HG03139 (cell line): ENCODE results near the gene MUC2.

Experiments
- ATAC-seq: cut with Tn5 transposase; IDR thresholded peaks from one replicate; pipeline ENCODE4 v1.9.1; 2021; ENCODE audit not compliant: unreplicated experiment

The MUC2 gene

DNA sequence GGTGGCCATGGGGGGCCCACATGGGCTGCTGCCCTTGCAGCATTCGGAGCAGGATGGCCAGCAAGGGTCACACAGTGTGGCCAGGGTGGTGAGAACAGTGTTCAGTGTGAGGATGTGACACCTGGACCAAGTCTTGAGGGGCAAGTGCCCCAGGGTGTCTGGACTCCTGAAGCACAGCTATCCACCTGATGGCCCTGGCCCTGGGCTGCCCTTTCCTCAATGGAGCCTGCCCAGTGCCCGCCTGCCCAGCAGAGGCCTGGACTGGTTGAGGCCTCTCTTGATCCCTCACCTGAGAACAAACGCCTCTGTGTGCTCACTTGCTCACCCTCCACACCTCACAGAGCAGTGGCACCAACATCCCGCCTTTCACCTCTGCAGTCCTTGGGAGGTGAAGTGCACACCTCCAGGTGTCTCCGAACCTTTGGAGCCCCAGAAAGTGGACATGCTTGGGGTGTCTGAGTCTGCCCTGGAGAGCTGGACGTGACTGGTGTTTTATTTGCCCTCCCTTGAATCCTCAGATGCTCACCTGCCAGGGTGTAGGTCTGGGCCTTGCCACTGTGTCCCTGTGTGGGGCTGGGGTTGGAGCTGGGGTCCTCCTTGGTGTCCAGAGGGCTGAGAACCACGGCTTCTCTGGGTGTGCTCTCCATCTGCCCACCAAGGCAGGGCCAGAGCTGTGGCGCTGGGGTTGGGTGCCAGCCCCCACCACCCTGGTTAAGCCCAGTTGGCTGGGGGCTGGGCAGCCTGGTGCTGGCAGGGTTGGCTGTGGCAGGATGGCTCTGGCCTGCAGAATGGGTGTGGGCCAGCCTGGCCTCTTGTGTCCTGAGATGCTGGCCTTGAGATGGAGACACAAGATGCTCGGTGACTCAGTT is 3.8 kb upstream of the MUC2 start:
- no peak for ATAC-seq

DNA sequence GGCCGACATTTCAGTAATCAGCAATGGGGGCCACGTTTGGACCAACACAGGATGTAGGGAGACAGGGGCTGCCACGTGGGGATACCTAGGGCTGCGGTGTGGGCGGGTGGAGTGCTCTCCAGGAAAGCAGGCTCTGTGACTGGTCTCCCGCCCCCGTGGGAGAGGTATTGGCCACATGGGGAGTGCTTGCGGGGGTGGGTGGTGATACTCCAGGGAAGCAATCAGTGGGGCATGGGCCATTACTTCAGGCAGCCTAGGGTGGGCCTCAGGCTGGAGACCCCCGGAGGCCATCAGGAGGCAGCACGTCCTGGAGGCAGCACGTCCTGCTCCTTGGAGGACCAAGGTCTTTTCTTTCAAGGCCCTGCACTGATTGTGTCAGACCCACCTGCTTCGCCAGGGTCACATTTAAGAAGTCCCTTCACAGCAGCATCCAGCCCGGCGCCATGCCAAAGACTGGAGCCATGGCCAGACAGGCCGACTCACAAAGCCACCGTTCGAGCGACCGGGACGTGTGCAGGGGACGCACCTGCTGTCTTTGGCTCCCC is 3.0 kb upstream of the MUC2 start:
- ATAC-seq: no peak

GRCh38 chr11:1072116-1072820 is 2.4 kb upstream of the MUC2 start:
- no peak for ATAC-seq

DNA sequence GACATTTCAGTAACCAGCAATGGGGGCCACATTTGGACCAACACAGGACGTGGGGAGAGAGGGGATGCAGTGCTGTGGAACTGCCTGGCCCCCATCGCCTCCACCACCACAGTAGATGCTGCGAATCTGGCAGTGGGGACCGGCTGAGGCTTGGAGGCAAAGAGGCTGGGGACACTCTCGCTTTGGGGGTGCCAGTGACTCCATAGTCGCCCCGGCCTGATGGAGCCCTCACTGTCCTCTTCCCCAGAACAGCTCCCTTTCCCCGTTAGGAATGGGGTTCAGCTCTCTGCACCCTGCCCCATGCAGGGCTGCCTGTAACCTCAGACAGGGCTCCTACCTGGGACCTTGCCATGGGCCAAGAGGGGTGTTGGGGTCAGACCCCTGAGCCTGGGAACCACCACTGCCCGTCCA is 1.8 kb upstream of the MUC2 start:
- ATAC-seq: no peak

DNA sequence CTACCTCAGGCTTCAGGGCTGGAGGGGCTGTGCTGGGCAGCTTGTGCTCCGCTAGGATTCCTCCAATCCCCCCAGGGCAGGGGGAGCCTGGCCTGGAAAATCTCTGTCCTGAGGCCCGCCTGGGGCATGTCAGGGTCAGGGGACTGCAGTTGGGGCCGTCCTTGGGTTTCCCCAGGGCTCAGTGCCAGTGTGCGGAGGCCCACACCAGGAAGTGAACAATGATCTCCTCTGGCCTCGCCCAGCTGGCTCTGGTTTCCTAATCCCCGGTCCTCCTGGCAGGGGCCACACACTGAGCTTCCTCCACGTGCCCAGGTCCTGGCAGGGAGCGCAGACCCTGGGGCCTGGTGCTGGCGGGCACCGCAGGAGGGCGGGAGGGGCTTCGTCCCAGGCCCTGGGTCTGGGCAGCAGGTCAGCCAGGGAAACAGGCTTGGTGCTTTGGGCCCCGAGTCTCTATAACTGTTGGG is 1.4 kb upstream of the MUC2 start:
- ATAC-seq: no peak

- ATAC-seq: no peak
Measured at GRCh38 chr11:1073851-1074243, 827 bp upstream of the MUC2 start.

DNA sequence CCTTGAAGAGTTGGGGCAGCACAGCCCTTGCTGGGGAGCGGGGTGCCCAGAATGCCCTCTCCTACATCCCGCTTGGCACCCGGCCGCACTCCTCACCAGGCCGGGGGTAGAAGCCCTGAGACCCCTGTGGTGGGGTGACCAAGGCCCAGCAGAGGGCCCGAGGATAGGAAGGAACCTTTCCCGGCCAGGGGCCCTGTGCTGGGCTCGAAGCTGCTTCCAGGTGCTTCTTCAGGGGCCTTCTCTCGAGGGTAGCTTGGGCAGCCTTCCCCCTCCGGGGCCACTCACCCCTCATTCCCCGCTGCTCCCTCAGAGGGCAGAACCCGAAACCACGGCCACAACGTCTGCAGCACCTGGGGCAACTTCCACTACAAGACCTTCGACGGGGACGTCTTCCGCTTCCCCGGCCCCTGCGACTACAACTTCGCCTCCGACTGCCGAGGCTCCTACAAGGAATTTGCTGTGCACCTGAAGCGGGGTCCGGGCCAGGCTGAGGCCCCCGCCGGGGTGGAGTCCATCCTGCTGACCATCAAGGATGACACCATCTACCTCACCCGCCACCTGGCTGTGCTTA is 752 bp downstream of the MUC2 start:
- no peak for ATAC-seq

GRCh38 chr11:1076061-1076665 is 1.5 kb downstream of the MUC2 start:
- ATAC-seq: no peak

DNA sequence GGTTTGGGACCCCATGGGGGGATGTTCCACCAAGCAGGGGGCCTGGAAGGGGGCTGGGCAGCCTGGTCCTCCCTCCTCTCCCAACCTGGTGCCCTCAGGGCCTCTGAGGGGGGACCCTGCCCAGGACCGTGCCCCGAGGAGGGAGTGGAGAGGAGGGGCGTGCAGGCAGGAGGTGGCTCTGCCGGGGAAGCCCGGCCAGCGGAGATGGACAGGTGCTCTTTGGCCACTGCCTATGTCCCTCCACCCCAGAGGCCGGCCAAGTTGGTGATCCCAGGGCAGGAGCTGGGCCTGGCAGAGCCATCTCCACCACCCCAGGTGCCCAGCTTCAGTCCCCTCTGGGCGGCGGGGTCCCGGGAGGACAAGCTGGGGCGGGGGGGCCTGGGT is 2.4 kb downstream of the MUC2 start:
- ATAC-seq: no peak

DNA sequence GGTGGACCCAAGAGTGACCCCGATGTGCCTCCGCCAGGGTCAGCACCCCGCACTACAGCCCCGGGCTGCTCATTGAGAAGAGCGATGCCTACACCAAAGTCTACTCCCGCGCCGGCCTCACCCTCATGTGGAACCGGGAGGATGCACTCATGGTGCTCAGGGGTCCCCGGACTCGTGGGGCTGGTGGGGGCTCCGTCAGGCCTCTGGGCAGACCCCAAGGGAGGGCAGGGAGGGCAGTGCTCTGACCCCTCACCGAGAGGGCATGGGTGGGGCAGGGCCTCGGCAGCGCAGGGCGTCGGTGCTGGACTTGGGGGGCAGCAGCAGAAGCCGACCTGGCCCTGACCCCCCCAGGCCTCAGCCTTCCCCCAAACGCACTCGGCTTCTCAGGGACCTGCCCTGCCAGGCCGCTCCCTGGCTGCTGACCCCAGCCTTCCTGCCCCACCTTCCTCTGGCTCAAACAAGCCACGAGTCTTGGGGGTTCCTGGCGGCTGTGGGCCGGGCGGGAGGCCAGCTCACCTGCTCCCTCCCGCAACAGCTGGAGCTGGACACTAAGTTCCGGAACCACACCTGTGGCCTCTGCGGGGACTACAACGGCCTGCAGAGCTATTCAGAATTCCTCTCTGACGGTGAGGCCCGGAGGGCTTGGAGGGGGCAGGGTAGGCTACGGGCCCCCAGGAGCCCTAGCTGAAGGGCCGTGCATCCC is 2.9 kb downstream of the MUC2 start:
- ATAC-seq: no peak

DNA sequence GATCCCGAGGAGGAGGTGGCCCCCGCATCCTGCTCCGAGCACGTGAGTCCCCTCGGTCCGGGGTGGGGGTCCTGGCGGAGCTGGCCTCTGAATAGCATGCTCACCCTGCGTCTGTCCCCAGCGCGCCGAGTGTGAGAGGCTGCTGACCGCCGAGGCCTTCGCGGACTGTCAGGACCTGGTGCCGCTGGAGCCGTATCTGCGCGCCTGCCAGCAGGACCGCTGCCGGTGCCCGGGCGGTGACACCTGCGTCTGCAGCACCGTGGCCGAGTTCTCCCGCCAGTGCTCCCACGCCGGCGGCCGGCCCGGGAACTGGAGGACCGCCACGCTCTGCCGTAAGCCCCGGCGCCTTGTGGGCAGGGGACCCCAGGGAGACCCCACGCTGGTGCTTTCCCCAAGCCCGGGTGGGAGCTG is 3.5 kb downstream of the MUC2 start:
- no peak for ATAC-seq

DNA sequence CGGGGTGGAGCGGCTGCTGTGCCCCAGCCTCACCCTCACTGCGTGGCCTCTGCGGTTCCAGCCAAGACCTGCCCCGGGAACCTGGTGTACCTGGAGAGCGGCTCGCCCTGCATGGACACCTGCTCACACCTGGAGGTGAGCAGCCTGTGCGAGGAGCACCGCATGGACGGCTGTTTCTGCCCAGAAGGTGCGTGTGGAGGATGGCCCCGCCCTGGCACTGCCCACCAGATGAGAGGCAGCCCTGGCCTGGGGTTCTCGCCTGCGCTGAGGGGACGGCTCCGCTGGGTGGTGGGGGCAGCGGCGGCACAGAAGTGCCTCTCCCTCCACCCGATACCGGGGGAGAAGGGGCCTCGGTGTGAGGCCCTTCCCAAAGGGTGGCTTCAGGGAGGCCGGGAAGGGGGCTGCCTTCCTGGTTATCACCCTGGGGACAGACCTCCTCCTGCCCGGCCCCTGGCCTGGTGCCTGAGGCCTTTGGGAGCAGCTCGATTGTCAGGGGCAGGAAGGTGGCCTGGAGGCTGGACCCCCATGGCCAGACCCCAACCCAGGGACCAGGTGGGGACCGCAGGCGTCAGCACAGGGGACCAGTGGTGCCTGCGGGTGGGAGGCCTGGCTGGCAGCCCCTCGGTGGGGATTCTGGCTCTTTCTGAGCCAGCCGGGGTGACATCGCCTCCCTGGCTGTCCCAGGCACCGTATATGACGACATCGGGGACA is 7.1 kb downstream of the MUC2 start:
- ATAC-seq: no peak

DNA sequence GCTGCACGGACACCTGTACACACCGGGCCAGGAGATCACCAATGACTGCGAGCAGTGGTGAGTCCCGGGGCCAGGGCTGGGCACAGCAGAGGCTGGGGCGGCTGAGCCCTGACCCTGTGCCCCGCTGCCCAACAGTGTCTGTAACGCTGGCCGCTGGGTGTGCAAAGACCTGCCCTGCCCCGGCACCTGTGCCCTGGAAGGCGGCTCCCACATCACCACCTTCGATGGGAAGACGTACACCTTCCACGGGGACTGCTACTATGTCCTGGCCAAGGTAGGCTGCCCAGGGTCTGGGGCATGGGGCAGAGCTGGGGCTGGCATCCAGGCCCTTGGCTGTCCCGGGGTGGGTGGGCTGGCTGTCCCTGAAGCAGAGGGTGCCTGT is 7.7 kb downstream of the MUC2 start:
- ATAC-seq: no peak

- ATAC-seq: no peak
Measured at GRCh38 chr11:1082728-1083620, 8.3 kb downstream of the MUC2 start.

DNA sequence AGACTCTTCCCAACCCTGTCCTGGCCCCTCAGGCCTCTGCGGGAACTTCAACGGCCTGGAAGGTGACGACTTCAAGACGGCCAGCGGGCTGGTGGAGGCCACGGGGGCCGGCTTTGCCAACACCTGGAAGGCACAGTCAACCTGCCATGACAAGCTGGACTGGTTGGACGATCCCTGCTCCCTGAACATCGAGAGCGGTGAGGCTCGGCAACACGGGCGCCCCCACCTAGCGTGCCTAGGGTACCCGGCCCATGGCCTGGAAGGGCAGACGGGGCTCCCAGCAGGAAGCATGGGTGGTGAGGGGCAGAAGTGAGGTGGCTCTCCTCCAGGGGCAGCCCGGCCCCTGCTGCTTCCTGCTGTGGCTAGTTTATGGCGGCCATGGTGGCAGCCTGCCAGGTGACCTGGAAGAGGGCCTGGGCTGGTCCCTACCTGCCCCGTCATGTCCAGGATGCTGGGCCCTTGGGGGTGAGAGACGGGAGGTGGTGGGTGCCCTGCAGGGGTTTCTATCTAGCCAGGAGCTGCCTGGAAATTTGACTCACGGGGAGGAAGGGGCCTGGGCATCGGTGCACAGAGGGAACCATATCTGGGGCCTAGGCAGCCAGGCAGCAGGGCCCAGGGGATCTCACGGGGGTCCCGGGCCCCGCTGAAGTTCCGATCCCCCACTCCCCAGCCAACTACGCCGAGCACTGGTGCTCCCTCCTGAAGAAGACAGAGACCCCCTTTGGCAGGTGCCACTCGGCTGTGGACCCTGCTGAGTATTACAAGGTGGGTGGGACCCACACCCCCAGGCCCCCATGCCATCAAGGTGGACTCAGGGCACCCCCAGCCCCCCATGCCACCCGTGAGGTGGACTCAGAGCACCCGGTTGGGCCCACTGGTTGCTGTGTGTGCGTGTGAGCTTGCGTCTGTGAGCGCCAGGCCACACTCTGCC is 9.2 kb downstream of the MUC2 start:
- no peak for ATAC-seq

GRCh38 chr11:1084561-1085439 is 10.1 kb downstream of the MUC2 start:
- no peak for ATAC-seq
